ENCODE data around the gene CC2D2A.

DNA sequence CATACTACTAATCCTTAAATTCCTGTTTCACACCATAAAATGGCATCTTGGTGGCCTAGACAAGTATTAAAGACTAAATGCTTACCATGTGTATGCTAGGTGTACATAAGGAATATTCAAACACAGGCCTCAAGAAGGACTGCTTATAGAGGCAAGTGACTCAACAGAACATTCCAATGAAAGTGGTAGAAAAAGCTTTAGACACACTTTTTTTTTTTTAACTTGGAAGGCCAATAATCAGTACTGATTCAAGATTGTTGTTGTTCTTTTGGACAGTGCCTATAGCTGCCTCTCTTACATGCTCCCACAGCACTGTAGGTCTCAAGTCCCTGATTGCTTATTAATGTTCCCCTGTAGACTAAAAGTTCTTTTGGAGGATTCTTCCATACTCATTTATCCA is 107.8 kb downstream of the CC2D2A start:
- TF ChIP-seq EP300 (conservative IDR thresholded peaks at IDR 0.05; ENCODE audit: poor library complexity, severe bottlenecking) (no peak), EZH2 (IDR thresholded peaks at IDR 0.05; ENCODE audit: borderline replicate concordance, insufficient read depth, low read length, poor library complexity, severe bottlenecking) (no peak), SMC3 (conservative IDR thresholded peaks at IDR 0.05; ENCODE audit: poor library complexity) (no peak), MXI1 (conservative IDR thresholded peaks at IDR 0.05; ENCODE audit: poor library complexity, severe bottlenecking) (no peak), POLR2AphosphoS5 (IDR thresholded peaks at IDR 0.05) (no peak)
- TF ChIP-seq, protein P1, sequence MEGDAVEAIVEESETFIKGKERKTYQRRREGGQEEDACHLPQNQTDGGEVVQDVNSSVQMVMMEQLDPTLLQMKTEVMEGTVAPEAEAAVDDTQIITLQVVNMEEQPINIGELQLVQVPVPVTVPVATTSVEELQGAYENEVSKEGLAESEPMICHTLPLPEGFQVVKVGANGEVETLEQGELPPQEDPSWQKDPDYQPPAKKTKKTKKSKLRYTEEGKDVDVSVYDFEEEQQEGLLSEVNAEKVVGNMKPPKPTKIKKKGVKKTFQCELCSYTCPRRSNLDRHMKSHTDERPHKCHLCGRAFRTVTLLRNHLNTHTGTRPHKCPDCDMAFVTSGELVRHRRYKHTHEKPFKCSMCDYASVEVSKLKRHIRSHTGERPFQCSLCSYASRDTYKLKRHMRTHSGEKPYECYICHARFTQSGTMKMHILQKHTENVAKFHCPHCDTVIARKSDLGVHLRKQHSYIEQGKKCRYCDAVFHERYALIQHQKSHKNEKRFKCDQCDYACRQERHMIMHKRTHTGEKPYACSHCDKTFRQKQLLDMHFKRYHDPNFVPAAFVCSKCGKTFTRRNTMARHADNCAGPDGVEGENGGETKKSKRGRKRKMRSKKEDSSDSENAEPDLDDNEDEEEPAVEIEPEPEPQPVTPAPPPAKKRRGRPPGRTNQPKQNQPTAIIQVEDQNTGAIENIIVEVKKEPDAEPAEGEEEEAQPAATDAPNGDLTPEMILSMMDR (IDR thresholded peaks at IDR 0.05; ENCODE audit: poor library complexity, severe bottlenecking): no peak
- TF ChIP-seq, protein P2, sequence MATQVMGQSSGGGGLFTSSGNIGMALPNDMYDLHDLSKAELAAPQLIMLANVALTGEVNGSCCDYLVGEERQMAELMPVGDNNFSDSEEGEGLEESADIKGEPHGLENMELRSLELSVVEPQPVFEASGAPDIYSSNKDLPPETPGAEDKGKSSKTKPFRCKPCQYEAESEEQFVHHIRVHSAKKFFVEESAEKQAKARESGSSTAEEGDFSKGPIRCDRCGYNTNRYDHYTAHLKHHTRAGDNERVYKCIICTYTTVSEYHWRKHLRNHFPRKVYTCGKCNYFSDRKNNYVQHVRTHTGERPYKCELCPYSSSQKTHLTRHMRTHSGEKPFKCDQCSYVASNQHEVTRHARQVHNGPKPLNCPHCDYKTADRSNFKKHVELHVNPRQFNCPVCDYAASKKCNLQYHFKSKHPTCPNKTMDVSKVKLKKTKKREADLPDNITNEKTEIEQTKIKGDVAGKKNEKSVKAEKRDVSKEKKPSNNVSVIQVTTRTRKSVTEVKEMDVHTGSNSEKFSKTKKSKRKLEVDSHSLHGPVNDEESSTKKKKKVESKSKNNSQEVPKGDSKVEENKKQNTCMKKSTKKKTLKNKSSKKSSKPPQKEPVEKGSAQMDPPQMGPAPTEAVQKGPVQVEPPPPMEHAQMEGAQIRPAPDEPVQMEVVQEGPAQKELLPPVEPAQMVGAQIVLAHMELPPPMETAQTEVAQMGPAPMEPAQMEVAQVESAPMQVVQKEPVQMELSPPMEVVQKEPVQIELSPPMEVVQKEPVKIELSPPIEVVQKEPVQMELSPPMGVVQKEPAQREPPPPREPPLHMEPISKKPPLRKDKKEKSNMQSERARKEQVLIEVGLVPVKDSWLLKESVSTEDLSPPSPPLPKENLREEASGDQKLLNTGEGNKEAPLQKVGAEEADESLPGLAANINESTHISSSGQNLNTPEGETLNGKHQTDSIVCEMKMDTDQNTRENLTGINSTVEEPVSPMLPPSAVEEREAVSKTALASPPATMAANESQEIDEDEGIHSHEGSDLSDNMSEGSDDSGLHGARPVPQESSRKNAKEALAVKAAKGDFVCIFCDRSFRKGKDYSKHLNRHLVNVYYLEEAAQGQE (IDR thresholded peaks at IDR 0.05; ENCODE audit: borderline replicate concordance): no peak

All from neural cell (in vitro differentiated cells).